GM21737 (cell line): Measurements from ENCODE around the gene NUBP2.
"Not testable (repeated sequence)": the region's sequence is repeated elsewhere in the genome, so short reads cannot be mapped to it uniquely, and the experiment has no call there.

ENCODE experiments used
- ATAC-seq: cut with Tn5 transposase; IDR thresholded peaks from one replicate; pipeline ENCODE4 v1.9.1; 2021; ENCODE audit warnings: mild to moderate bottlenecking, moderate library complexity; ENCODE audit not compliant: unreplicated experiment

NUBP2 gene

GRCh38 chr16:1794908-1795666, 12.3 kb downstream of the NUBP2 start:
- no peak for ATAC-seq

GRCh38 chr16:1799263-1799662, 16.5 kb downstream of the NUBP2 start:
- not testable (repeated sequence) for ATAC-seq

- ATAC-seq, result no peak
Observed at GRCh38 chr16:1800701-1801100, 17.9 kb downstream of the NUBP2 start.

DNA sequence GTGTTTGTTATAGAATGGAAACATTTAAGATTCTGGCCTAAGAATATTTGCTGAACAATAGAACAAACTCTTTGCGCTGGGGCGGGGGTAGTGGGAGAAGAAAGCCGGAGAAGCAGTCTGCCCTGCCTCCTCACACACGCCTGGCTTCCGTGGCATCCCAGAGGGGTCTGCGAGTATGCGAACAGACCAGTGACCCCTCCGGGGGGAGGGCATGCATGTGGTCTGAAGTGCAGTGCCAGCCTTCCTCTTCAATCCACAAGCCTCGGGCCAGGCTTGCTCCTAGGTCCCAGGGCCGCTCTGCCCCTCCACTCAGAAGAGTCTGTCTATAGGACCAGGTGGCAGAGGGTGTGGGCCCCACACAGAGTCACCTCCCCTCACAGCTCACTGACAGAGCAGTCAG, 24.9 kb downstream of the NUBP2 start:
- no peak for ATAC-seq

DNA sequence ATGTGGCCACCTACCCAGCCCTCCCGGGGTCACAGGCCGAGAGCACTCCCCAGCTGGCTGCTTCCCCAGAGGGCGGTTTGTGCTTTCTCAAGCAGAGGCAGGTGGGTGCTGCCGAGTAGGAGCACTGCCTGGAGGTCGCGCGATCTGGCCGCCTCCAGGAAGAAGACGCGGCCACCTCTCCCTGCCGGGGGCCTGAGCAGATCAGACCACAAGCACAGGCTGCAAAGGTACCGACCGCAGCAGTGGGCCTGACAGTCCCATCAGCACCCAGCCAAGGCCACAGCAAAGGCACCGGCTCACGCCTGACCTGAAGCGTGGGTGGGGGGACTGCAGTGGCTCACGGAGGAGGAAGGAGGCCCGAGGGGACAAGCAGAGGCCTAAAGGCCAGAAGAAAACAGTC, 25.9 kb downstream of the NUBP2 start:
- ATAC-seq, result no peak

DNA sequence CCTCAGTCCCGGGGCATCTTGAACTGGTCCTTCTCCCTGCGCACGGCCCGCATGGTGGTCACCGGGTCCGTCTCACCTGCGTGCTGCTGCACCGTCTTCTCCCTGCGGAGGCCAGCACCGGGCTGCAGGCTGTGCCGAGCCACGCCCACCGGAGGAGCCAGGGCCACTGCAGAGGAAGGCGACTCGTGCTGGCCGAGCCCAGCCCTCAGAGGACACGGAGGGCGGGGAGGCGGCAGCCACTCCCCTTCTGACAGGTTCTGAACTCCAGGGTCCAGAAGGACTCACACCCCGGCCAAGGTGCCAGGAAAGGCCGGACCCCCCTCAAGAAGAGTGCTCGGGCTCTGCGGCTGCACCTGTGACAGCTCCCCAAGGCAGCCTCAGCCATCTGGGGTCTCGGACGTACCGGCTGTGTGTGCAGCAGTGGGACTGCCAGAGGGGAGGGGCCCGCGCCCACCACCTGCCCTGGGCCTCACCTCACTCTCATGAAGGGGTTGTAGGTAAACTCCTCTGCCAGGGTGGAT, 26.6 kb downstream of the NUBP2 start:
- no peak for ATAC-seq

DNA sequence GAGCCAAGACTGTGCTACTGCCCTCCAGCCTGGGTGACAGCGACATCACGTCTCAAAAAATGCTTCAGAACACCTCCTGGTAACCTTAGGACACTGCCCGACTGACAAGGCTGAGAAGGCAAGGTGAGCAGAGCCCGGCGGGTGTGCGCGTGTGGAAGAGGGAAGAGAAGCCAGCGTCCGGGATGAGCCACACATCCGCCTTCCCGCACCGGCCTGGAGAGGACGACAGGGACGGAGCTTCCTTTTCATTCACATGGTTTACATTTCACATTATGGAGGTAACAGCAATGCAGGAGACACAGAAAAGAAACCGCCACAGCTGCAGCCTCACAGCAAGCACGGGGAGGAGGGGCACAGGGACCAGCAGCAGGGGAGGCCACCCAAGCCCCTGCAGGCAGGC, 27.3 kb downstream of the NUBP2 start:
- no peak for ATAC-seq

DNA sequence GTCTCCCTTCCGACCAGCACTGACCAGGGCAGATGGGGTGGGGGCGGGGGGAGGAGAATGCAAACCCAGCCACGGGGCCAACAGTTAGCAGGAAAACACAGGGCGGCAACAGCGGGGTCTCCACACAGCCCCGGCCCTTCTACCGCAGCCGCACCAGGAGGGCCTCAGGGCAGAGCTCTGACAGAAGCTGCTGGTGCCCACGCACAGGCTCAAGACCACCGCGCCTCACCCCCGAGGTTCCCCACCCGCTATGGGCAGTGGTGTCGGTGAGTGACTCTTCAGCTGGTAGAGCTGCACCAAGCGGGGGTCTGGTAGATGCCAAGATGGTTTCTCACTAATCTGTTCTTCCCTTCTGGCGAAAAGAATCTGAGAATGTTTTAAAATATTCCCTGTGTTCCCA, 27.8 kb downstream of the NUBP2 start:
- ATAC-seq, result no peak

DNA sequence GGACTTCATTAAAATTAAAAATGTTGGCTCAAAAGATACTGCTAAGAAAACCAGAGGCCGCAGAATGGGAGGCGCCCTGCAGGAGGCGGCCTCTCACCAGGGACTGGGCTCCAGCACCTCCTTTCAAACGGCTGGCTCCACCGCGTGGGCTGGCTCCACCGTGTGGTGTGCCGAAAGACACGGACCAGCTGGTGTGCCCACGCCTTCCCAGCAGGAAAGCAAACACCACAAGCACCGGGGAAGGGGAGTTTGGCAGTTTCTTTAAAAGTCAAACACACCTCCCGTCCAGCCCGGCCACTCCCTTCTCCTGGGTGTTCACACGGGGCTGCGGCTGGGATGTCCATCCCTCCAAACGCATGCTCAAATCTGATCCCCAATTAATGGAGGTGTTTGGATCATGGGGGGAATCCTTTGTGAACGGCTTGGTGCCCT, 30.0 kb downstream of the NUBP2 start:
- no peak for ATAC-seq

DNA sequence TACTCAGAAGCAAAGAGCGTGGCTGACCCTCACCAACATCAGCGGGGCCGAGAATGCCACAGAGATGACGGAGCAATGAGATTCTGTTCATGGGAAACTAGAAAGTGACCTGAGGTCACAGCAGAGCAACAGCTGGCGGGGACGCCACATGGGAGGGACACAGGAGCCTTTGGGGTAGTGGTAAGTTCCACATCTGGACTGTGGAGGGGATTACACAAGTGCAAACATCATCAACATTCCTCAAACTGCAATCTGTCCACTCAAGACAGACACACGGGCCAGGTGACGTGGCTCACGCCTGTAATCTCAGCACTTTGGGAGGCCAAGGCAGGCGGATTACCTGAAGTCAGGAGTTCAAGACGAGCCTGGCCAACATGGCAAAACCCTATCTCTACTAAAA, 32.7 kb downstream of the NUBP2 start:
- ATAC-seq, result no peak

GRCh38 chr16:1816396-1817275, 33.9 kb downstream of the NUBP2 start:
- no peak for ATAC-seq

- no peak for ATAC-seq
Observed at GRCh38 chr16:1817276-1817589, 34.5 kb downstream of the NUBP2 start.

DNA sequence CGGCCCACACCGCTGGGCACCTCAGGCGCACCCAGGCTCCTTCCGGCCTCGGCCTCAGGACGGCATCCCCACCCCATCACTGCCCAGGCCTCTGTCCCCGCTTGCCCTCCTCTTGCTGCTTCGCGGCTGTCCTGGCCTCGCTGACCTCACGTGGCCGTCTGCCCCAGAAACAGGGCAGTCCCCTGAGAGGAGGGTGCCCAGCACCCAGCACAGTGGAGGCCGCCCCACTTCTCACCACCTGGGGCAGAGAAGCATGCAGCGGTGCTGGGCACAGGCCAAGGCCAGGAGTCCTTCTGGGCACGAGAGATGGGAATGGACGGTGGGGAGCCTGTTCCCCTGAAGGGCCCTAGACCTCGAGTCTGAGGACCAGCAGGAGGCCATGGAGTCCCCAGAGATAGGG, 35.0 kb downstream of the NUBP2 start:
- ATAC-seq, result no peak

GRCh38 chr16:1818204-1818872, 35.6 kb downstream of the NUBP2 start:
- no peak for ATAC-seq

DNA sequence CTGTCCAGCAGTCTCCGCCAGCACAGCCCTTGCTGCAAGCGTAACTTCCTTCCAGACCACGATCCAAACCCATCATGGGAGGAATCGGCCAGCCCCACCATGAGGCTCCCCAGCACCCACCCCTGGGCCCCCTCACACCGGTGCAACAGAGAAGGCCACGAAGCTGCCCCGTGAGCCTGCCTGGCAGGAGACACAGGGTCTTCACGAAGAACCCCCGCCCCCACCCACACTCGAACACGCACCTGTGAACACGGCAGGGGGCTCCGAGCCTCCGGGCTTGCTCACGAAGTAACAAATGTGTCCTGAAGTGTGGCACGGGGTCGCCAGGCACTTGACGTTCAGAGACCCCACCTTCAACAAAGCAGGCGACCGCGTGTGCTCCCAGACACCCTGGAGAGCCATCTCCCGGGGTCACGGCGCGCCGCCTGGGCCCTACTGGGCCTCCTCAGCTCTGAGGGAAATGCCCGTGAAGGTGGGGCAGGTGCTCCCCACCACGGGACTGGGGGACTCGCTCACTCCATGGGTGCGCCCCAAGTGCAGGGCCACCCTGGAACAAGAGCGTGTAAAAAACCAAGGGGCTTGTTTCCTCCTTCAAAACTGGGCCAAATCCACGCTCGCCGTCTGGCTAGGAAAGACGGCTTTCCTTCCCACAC, 36.2 kb downstream of the NUBP2 start:
- no peak for ATAC-seq

GRCh38 chr16:1819611-1820010, 36.9 kb downstream of the NUBP2 start:
- ATAC-seq, result no peak

- ATAC-seq, result no peak
Observed at GRCh38 chr16:1820096-1820945, 37.6 kb downstream of the NUBP2 start.

DNA sequence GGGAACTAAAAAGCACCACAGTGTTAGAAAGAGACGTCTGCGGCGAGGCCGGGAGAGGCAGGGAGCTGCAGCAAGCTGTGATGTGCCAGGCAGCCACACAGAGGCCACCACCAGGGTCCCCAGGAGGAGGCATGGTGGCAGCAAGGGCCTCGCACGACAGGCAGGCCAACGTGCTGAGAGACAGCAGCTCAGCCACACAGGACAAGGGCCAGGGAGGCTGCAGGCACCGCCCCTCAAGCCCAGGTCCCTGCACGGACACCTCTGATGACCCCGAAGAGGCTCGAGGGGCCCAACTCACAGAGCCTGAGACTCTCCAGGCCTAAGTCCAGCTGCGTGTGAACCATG, 38.2 kb downstream of the NUBP2 start:
- no peak for ATAC-seq

DNA sequence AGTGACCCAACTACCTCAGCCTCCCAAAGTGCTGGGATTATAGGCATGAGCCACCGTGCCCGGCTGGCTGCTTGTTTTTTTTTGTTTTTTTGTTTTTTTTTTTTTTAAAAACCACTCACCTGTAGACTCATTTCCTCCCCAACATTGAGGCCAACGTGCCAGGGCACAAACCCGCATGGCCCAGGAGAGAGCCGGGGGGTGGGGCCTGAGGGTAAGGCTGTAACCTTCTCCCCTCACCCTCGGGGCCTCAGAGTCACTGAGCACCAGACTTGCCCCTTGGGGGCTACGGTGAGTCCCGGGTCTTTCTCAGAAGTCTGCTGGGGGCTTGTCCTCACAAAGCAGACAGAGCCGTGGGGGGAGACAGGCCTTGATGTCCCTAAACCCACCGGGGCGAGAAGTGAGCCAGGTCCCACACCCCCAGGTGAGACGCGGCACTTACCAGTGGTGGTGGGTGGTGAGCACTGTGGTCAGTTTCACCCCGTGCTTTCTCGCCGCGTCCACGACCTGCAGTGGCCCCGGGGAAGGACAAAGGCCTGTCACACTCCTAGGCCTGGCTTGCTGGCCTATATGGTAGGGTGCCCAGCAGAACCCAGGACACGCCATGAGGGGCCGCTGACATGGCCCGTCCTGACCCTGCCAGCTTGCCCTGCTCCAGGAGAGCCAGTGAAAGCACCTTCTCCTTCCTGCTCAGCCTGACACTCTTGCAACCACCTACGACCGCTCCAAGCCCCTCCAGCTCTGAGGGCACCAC, 39.3 kb downstream of the NUBP2 start:
- ATAC-seq, result no peak

DNA sequence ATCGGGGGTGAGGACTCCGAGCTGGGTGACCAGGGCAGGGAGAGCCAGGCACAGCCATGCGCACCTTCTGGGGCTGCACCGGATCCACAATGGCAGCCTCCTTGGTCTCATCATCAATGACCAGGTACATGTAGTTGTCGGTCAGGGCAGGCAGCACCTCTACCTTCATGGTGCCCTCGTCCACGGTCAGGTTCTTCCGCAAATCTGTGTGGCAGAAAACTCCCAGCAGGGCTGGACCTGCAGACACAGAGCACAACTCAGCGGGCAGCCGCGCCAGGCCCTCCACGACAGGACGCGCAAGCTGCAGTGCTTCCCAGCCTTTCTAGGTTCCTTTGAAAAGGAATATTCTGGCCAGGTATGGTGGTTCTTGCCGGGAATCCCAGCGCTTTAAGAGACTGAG, 40.0 kb downstream of the NUBP2 start:
- ATAC-seq, result no peak
